HG02885 (cell line): ENCODE measurements around the gene KCNJ5.

ENCODE experiments used
- ATAC-seq: cut with Tn5 transposase; IDR thresholded peaks from one replicate; pipeline ENCODE4 v1.9.1; 2021; ENCODE audit warnings: mild to moderate bottlenecking; ENCODE audit not compliant: unreplicated experiment, poor library complexity

KCNJ5 gene

DNA sequence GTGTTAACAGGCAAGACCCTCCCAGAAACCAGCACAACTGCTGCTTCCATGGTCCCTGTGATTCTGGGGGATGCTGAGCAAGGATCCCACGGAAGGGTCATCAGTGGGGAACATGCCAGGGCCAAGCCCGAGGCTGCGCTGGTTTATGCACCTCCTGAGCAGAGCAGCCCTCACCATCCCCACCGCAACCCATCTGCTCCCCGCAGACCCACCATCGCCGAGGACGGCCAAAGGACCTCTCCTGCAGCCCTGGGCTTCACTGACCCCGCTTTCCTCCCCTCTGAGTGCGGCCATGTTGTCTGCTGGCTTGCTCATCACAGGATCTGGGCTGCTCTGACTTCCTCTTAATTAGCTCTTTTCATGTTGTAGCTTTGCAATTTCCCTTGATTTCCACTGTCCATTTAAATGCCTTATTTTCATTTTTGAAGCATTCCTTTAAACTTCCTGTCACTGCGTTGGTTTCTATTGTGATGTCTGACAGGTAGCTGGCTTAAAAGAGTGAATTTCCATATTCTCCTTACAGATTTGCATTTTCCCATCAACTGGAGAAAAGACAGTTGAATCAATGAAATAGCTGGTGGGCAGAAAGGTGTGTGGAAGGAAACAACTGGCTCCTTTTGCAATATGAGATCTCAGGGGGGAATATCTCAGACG lies 36.7 kb downstream of the KCNJ5 start:
- ATAC-seq = no peak

DNA sequence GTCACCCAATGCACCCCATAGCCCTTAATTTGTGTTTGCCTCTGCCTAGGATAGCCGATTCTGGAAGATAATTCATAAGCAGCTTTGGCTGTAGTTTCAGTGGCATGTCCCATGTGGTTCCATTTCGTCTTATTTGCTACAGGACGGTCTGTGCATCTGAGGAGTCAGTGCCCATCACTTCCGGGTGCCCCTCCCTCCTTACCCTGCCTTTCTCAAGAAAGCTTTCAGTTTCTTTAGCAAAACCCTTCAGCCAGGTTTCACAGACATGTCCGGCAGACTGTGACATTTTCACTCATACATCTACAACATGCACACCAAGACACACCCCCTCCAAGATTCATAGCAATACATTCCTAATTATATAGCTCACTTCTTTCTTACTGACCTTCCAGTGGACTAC lies 37.2 kb downstream of the KCNJ5 start:
- peak; percentile 96 for ATAC-seq

DNA sequence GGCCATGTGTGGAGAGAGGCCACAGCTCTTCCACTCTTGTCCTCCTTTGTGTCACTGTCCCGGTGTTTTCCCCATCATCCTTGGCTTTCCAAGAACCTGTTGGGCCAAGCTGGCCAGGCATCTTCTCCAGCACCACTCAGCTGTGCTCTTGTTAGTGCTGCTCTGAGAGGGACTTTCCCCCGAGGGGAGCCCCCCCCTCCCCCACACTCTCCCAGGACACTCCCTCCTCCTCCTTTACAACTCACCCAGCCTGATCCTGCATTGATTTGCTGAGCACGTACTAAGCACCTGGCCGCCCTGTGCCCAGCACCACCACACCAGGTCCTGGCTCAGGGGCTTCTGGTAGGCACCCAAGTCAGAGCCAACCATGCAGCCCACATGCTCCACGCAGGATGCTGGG lies 38.3 kb downstream of the KCNJ5 start:
- ATAC-seq = no peak

DNA sequence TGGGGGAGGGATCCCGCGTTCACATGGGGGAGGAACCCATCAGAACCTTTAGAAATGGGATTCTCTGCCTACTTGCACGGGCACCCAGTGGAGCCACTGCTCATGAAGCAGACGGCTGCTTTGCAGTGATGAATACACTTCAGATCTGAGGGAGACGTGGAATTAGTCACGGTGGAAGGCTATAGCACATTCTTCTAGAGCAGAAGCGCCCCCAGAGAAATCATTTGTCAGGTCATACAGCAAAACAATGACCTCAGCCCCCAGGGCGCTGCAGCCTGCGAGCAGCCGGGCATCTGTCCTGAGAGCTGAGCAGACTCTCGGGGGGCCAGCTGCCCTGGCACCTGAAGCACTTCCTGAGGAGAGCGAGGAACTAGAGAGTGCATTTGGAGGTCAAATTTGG lies 38.8 kb downstream of the KCNJ5 start:
- no peak for ATAC-seq

DNA sequence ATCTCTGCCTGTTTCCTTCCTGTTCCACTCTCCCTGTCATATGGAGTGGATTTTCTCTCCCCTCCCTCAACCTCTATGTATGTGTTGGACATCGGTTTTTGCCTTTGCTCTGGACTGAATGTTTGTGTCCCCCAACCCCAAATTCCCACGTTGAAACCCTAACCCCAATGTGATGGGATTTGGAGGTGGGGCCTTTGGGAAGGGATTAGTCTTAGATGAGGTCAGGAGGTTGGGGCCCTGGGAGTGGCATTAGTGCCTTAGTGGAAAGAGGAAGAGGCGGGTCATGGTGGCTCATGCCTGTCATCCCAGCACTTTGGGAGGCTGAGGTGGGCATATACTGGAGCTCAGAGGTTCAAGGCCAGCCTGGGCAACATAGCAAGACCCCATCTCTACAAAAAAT lies 39.9 kb downstream of the KCNJ5 start:
- ATAC-seq = no peak

DNA sequence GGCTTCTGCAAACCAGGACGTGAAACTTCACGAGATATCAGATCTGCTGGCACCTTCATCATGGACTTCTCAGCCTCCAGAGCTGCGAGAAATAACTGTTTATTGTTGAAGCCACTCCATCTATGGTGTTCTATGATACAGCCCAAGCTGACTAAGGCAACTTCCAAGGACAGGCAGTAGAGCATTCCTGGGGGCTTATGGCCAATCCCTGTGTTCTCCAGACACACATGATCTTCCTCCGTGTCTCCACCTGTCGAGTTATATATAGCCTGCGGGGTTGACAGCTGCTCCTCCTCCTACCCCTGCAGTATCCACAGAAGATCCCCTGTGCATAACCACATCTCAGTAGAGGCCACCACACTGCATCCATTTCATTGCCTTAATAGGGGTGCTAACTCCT lies 40.5 kb downstream of the KCNJ5 start:
- no peak for ATAC-seq

DNA sequence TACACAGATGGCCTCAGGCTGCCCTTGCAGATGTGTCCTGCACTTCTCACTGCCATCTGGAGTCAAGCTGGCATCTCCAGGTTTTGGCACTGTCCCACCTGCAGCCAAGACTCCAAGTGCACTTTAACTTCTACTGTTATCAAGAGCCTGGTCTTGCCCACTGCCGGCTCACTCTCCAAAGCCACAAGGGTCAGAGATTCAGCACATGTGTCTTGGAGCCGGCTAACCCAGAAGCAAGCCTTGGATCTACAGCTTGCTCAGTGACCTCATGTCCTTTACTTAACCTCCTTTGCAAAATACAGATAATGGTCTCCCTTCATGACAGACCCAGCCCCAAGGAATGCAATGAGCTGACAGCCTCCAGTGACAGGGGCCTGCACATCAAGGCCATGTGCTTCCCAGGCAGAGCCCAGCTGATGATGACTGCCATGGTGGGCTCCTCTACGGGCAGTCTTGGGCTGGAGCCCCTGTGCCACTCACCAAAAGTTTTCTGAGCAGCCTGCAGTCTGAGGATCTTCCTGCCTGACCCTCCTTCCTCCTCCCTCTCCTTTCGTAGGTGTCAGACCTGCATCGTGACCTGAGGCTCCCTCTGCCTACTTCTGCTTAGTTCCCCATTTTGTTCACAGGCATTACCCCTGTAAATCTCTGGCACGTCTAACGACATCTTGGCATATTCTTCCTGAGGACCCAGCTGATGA lies 42.5 kb downstream of the KCNJ5 start:
- ATAC-seq = no peak

DNA sequence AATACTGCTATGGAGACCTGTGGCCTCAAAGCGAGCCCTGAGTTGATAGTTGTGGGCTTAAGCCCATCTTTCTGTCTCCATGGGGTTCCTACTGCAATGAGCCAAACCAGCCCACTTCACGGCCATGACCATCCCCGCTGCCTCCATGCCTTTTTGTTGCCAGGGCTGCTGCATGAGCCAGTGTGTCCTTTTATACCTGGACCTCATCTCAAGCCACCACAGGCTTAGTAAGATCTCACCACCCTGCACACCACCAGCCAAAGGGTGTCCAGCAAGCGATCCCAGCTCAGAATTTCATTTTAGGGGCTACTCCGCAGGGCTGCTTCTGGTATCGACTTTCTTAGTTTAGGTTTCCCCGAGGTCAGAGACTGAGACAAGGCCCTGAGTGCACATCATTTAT lies 43.2 kb downstream of the KCNJ5 start:
- no peak for ATAC-seq

DNA sequence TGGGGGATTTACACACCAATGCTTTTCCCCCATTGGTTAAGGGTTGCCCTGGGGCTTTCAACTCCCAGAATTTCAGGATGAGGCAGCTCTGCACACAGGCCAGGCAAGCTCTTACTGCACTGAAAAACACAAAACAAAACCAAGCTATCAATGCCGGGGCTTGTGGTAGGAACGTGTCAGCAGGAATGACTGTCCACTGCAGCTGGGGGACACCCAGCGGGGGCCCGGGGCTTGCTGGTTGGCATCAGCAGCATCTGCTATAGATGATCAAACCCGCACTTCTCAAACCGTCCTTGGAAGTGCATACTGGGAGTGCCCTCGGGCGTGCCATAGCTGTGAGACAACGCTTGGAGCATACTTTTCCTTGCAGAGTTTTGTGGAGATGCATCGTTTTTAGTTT lies 43.8 kb downstream of the KCNJ5 start:
- no peak for ATAC-seq

DNA sequence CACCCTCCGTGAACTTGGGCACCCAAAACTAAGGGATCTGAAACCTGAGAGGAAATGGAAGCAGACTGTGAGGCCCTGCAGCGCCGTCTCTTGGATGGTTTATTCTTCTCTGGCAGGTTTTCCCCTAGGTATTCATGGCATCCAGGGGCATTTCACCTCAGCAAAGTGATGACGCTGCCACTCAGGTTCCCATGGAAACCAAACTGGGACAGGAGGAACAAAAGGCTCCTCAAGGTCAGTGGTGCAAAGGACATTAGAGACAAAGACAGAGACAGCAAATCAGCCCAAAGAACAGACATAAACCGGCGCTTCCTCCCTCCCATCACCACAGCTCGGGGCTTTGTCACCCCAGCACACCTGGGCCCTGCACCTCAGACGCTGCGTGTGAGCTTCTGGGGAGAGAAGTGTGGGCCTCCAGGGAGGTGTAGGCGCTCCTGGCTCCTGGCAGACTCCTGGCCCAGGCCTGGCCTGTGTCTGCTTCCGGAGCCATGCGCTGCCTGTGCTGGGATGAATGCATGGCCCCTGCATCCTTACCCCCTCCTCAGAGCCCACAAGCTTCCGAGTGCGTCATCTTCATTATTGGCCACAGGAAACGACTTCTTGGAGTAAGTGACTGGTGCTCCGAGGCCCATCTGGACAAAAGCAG lies 45.6 kb downstream of the KCNJ5 start:
- ATAC-seq = no peak

DNA sequence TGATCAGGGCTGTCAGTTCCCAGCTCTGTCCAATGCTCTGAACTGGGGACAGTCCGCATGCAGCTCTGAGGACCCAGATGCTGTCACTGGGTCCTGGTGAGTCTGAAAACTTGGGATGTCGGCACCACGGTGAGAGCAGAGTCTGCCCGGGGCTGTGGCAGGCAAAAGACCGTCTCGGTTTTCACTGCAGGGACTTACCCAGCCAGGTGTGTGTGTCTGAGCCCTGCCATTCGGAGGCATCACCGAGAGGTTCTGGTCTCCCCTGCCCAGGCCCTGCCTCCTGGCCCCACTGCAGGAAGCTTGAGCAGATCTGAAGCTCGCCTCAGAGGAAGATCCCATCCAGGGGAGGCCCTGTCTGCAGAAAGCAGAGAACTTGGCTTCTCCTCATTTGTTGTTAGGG lies 46.3 kb downstream of the KCNJ5 start:
- no peak for ATAC-seq

DNA sequence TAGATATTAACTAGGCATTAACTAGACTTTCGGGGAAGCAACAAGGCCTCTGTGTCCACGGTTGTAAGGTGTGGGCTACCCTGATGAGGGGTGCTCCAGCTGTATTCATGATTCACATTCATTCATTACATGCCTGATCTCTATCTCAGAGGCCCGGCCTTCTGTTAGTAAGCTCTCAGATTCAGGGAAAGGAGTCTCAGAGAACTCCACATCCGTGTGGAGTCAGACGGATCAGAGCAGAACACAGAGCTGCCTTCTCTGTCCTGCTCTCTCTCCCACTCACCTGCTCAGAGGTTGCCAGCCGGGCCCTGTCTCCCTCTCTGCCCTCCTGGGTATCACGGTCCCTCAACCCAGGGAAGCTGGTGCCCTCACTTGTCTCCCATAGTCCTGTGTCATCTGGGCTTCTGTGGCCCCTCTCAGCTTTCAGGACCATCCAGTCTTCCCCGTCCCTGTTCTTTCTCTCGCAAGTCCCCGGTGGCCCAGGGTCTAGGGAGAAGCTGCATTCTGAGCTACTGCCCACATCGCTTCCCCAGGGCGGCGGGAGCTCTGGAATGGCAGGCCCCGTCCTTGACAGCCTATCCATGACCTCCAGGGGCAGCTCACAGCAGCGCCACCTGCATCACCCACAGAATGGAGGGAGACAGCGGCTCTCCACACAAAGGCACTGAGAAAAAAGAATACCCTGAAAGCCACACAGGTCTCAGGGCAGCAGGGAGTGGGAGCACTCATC lies 47.2 kb downstream of the KCNJ5 start:
- ATAC-seq = no peak

DNA sequence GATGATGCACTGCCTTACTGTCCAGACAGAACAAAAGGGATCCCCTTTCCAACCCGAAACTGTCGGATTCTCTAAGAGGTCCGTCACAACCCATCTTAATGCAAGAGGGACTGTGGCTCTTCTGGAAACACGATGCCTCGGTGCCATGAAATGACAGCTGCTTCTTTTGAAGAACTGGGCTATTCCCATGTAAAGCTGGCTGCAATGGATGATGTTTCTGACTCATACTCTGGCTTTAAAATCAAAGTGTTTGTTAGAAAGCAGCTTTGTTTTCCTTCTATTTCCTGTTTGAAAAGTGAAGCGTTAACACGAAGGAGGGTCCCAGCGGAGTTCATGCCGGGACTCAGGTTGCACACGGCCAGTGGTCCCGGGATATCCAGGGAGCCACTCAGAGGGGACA lies 48.4 kb downstream of the KCNJ5 start:
- no peak for ATAC-seq

DNA sequence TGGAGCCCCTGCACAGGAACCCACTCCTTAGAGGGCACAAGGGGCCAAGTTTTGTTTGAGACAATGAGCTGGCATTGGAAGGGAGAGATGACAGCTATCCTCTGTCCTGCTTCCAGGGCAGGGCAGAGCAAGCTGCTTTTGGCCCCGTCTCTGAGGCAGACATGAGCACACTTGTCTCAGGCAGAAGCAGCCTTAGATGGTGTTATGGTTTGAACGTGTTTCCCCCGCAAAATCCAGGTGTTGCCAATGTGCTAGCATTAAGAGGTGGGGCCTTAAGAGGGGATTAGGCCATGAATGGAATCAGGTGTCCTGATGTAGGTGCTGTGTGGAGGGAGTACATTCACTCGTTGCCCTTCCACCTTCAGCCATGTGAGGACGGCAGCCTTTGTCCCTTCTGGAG lies 49.0 kb downstream of the KCNJ5 start:
- no peak for ATAC-seq

DNA sequence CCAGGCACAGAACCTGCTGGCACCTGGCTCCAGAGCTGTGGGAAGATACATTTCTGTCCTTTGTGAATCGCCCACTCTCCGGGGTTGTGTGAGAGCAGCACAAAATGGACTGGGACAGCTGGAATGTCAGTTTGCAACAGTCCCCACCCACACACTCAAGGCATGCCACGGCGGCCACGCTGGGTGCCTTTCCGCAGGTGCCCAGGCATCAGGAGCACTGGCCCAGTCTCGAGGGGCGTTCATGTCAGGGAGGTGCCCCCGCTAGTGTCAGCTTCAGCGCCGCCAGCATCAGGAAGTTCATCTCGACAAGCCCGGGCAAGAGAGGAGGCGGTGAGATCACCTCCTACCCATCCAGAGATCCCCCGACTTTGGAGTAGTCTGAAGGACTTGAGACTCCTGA lies 49.4 kb downstream of the KCNJ5 start:
- no peak for ATAC-seq

DNA sequence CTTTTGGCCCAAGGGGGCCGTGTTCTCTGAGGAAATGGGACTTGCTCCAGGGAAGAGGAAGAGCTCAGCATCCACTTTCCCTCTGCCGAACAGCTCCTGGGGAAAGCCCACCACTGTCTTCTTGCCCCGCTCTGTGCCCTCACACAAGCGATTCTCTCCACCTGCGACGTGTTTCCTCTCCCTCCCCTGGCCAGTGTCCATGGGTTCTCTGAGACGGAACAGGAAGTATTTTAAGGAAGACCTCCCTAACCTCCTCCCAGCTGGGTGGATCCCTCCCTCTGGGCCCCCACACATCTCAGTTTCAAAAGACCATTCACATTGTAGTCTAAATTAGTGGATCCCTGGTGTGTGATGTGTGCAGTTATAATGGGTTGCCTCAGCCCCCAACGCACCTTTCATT lies 50.0 kb downstream of the KCNJ5 start:
- ATAC-seq = no peak

DNA sequence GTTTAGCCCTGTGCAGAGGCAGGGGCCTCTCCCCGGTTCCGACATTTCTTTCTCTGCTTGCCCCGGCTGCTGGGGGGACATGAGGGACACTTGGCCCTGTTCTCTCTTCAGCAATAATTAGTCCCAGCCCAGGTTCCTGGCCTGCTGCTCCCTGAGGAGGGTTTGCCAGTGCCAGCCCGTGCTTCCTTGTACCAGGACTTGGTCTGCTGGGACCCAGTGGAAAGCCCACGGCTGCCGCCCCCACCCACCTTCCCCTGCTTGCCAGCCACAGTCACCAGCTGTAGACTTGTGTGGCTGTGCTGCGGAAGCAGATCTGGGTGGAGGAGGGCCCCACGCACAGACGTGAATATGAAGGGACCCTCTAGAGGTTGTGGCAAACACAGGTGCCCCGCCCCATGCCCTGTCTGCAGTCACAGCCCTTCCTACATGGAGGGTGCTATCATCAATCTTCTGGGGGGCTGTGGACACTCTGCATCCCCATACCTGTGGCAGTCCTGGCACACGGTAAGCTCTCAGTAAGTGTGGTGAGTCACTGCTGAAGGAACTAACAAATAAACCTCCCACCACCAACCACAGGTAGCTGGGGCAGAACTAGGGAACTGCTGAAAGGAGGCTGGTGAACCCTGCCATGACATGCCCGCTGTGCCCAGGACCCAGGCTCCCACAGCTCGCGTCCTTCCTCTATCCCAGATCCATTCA lies 50.6 kb downstream of the KCNJ5 start:
- ATAC-seq = no peak

DNA sequence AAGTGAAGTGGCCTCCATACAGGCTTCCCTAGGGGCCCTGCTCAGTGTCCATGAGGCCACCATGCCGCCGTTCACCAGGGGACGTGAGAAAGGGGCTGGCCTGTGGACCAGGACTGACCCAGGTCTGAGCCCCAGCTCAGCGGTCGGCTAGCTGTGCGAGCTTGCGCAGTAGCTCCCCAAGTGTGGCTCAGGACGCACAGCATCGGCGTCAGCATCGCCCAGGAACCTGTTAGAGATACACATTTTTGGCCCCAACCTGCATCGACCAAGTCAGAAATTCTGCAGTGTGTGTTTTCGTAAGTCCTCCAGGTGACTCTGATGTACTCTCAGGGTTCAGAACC lies 51.1 kb downstream of the KCNJ5 start:
- ATAC-seq = no peak

DNA sequence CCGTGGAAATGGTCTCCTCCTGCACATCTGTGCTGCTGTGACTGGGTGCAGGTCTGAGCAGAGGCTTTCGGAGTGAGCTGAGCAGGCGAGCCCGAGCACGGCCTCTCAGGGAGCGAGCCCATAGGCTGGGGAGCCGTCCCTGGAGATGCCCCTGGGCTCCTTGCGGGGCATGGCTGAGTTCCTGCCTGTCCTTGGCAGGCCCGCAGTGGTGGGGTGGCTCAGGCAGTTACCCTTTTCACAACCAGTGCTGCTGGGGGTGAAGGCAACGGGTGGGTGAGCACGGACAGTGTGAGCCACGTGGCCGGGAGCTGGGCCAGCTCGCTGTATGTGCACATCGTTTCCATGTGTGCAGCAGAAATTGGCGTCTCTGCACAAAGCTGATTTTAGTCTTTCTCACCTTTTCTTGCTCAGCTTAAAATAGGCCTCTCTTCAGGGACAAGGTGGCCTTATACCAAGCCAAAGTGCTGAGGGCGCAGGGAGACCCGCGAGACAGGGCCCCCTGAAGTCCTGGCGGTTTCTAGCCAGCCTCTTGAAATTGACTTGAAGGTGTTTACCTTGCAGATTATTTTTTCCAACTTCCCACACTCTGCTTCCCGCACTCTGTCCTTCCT lies 51.8 kb downstream of the KCNJ5 start, which contains the start of gene TP53AIP1:
Gene TP53AIP1, minus strand, starts transcription at position 55 of the 611 bp plus-strand sequence. CDS start 5,053 bp downstream, outside the sequence.
- ATAC-seq = no peak

DNA sequence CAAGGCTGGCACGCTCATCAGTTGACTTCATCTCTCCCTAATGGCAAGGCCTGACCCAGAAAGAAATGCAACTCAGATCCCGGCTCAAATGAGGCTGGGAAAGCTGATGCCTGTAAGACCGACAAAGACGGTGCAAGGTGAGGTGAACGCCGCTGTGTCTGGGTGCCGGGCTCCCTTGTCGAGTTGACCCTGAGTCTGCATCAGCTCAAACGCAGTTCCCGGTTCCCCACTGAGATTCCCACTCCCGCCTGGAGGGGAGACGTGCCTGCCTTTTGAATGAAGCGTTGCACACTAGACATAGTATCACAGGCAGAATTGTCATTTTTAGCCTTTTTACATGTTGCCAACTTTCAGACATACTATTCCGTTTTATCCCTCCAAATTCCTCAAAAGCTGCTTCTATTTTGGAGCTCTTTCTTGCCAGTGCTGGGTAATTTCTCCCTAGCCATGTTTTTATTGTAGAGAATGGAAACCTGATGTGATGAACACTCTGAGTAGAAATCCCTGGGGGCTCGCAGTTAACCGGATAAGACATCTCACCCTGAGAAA lies 52.3 kb downstream of the KCNJ5 start:
- ATAC-seq = no peak
